Thoracic aorta (tissue), 2 donors: ENCODE results near the gene GAS5. TPM values are rescaled to one million over a fixed set of nuclear protein-coding genes. Genes with fewer than 3 reads are reported as not detected.

ENCODE experiments used
- ATAC-seq: fragments of 150-250 bp; one replicate; pipeline ENCODE4 v1.8.0; 2017; ENCODE audit warnings: low read depth; ENCODE audit not compliant: insufficient number of reproducible peaks, low FRiP score
- DNase-seq: peaks from one replicate; pipeline ENCODE4 v3.0.0-alpha.2; 2020; ENCODE audit warnings: low spot score
- H3K27ac ChIP-seq, 2 donors: fragments of 200-600 bp; sonication (generic); 1 replicate in 1 of 2; 2 replicates in 1 of 2; pipeline ENCODE4 v1.5.1; 2016; ENCODE audit warnings: mild to moderate bottlenecking in 2 of 2, moderate library complexity in 2 of 2
- H3K27me3 ChIP-seq: fragments of 200-600 bp; sonication (generic); replicated peaks from 2 replicates; pipeline ENCODE4 v1.6.0; 2016; ENCODE audit warnings: mild to moderate bottlenecking; ENCODE audit not compliant: insufficient read depth
- H3K36me3 ChIP-seq: fragments of 200-600 bp; sonication (generic); one replicate; pipeline ENCODE4 v1.5.1; 2016
- H3K4me1 ChIP-seq, 2 donors: fragments of 200-600 bp; sonication (generic); 1 replicate in 1 of 2; 2 replicates in 1 of 2; pipeline versions ENCODE4 v1.5.1 to v1.6.0; 2016; ENCODE audit warnings: low read depth in 2 of 2, mild to moderate bottlenecking in 1 of 2; ENCODE audit not compliant: control insufficient read depth in 1 of 2
- H3K4me3 ChIP-seq: fragments of 200-600 bp; sonication (generic); 2 replicates; pipeline ENCODE4 v1.5.1; 2016; ENCODE audit warnings: mild to moderate bottlenecking
- H3K9me3 ChIP-seq: fragments of 200-600 bp; sonication (generic); 2 replicates; pipeline ENCODE4 v1.5.1; 2016
- total RNA-seq, 2 donors: library from RNA; depleted of rRNA; stranded (reverse); fragments of >200 nt; gene quantifications; one replicate each; pipeline versions ENCODE4 v1.1.0 to v1.2.3, GENCODE V29; 2016
- TF ChIP-seq, protein P1 (sequence below): fragments of 200-600 bp; sonication (generic); IDR thresholded peaks from one replicate; pipeline ENCODE4 v1.5.1; 2019; ENCODE audit warnings: antibody characterized with exemption

The GAS5 gene
- total RNA-seq, 2 donors from 2014 or later, result 120 to 294 TPM

- Histone ChIP-seq H3K4me3 (no peak overlapping the region), H3K27me3 (no peaks in the 10 kb centered on the region), H3K27ac (no peak overlapping the region), H3K9me3 (no peaks in the 10 kb centered on the region), H3K36me3 (peaks cover 2% of the 10 kb centered on the region), H3K4me1 (no peaks in the 10 kb centered on the region)
- TF ChIP-seq, protein P1, sequence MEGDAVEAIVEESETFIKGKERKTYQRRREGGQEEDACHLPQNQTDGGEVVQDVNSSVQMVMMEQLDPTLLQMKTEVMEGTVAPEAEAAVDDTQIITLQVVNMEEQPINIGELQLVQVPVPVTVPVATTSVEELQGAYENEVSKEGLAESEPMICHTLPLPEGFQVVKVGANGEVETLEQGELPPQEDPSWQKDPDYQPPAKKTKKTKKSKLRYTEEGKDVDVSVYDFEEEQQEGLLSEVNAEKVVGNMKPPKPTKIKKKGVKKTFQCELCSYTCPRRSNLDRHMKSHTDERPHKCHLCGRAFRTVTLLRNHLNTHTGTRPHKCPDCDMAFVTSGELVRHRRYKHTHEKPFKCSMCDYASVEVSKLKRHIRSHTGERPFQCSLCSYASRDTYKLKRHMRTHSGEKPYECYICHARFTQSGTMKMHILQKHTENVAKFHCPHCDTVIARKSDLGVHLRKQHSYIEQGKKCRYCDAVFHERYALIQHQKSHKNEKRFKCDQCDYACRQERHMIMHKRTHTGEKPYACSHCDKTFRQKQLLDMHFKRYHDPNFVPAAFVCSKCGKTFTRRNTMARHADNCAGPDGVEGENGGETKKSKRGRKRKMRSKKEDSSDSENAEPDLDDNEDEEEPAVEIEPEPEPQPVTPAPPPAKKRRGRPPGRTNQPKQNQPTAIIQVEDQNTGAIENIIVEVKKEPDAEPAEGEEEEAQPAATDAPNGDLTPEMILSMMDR, result no peak
- no peak for ATAC-seq
- DNase-seq, result no peak
These were observed 10.9 kb downstream of the GAS5 start for GRCh38 chr1:173856903-173857302.

- Histone ChIP-seq H3K9me3 (no peaks in the 10 kb centered on the region), H3K4me1 (no peaks in the 10 kb centered on the region), H3K27me3 (no peaks in the 10 kb centered on the region), H3K4me3 (no peak overlapping the region), H3K27ac (no peak overlapping the region), H3K36me3 (no peaks in the 10 kb centered on the region)
- ATAC-seq, result no peak
- TF ChIP-seq, protein P1, result no peak
- DNase-seq, result no peak
These were observed 11.8 kb downstream of the GAS5 start for GRCh38 chr1:173856014-173856413.

DNA sequence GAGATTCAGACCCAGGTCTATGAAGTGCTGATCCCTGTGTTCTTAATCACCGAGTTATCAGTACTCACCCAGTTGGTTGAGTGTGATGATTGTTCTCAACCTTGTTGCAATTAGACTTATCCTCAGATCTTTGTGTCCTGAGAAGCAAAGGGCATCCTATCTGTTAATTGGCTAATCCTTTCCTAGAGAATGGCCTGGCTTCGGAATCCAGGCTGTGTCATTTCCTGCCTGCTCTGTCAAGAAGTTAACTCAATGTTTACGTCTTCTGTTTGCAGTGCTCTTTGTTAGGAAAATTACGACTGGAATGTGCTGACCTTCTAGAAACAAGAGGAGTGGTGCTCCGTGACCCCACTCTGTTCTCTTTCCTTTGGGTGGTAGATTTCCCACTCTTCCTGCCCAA is 14.7 kb downstream of the GAS5 start:
- TF ChIP-seq, protein P1, result no peak
- DNase-seq (no peak), ATAC-seq (no peak)
- Histone ChIP-seq H3K4me3 (no peak overlapping the region), H3K36me3 (no peaks in the 10 kb centered on the region), H3K9me3 (no peaks in the 10 kb centered on the region), H3K4me1 (no peaks in the 10 kb centered on the region), H3K27me3 (no peaks in the 10 kb centered on the region), H3K27ac (no peak overlapping the region)

DNA sequence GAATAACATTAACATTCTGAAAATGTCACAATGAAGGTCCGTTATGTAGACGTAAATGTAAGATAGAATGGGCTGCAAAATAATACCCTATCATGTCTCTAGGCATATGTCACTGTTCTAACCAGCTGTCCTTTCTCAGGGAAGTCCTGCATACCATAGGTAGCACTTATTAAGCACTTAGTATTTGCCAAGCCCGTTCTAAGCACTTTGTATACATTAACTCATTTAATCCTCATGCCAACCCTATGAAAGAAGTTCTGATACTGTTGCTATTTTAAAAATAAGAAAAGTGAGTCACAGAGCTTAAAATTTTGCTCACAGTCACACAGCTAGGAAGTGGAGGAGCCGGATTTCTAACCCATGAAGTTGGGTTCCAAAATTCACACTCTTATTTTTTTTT is 15.7 kb downstream of the GAS5 start:
- Histone ChIP-seq H3K27ac (no peak overlapping the region), H3K9me3 (no peaks in the 10 kb centered on the region), H3K4me1 (no peaks in the 10 kb centered on the region), H3K36me3 (no peaks in the 10 kb centered on the region), H3K4me3 (no peak overlapping the region), H3K27me3 (no peaks in the 10 kb centered on the region)
- DNase-seq (no peak), ATAC-seq (no peak)
- TF ChIP-seq, protein P1, result no peak

DNA sequence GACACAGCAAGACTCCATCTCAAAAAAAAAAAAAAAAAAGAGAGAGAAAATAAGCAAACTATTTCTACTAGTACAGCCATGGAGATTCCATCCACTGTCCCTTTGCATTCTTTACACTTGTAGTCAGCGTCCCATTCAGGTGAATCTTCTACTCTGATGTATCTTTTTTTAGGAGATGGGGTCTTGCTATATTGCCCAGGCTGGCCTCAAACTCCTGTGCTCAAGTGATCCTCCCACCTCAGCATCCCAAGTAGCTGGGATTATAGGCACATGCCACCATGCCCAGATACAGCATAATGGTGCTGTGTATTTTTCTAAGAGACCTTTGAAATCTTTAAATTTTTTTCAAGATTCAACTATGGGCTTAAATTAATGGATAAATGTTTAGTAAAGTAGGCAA is 35.0 kb downstream of the GAS5 start:
- DNase-seq, result no peak
- Histone ChIP-seq H3K27ac (no peak overlapping the region), H3K36me3 (peaks cover 10% of the 10 kb centered on the region), H3K9me3 (no peaks in the 10 kb centered on the region), H3K4me1 (no peaks in the 10 kb centered on the region), H3K27me3 (no peaks in the 10 kb centered on the region), H3K4me3 (no peak overlapping the region)
- TF ChIP-seq, protein P1, result no peak
- ATAC-seq, result no peak
